AG09309 (cell line): ENCODE measurements around the gene FCMR.

ENCODE experiments used
- DNase-seq: peaks from one replicate; pipeline ENCODE4 v3.0.0-alpha.2; 2010; ENCODE audit warnings: low read depth
- H3K4me3 ChIP-seq: 2 replicates; pipeline ENCODE4 v1.5.1; 2011; ENCODE audit warnings: mild to moderate bottlenecking, low read depth, low read length, moderate library complexity; ENCODE audit not compliant: control insufficient read depth
- CTCF ChIP-seq: IDR thresholded peaks from 2 replicates; pipeline ENCODE4 v1.5.1; 2011; ENCODE audit warnings: mild to moderate bottlenecking, low read depth, low read length, inconsistent platforms; ENCODE audit not compliant: insufficient read depth, control insufficient read depth; ENCODE audit errors: missing control alignments

The FCMR gene

DNA sequence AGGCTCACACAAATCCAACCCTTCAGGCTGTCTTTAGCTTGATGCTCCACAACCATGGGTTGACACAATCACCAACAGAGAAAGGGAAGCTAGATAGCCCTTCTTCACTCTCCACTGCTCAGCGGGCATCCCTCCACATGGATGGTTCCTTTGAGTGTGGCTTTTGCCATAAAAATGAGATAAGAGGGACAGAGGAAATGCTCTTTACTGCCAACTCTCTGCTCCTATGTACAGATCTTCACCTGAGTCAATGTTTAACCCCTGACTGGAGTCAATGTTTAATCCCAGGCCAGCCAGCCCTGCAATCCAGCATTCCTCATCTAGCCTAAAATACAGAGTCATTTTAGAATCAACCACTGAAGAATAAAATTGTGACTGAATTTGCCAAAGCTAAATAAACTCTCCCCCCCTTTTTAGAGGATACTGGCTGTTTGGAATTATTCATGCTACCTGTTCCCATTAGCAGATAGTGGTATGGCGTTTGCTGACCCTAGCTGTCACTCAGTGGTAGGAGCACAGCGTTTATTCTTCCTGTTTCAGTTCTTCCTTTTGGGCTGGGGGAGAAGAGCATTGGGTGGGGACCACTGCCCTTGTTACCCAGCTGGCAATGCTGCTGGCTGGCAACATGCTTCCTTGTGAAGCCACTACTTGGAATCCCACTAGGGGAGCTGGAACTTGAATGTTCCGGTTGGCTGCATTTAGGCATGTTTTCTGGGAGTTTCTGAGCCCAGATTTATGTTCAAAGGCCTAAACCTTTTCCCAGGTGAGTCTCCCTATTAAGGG, 29.8 kb upstream of the FCMR start:
- no peak overlapping the region for H3K4me3 ChIP-seq
- DNase-seq: no peak
- TF ChIP-seq CTCF: no peak

DNA sequence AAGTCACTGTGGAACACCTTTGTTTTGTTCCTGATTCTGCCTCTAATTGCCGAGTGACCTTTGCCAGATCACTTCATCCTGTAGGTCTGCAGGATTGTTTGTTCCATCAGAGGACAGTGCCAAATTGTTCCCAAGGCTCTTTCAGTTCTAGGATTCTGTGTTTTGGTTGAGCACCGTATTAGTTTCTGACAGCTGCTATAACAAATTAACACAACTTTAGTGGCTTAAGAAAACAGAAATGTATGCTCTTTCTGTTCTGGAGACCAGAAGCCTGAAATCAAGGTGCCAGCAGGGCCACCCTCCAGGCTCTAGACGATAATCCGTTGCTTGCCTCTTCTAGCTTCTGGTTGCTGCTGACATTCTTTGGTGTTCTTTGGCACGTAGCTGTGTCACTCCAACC, 27.9 kb upstream of the FCMR start:
- TF ChIP-seq CTCF: no peak
- no peak overlapping the region for H3K4me3 ChIP-seq
- no peak for DNase-seq

- no peak overlapping the region for H3K4me3 ChIP-seq
- DNase-seq: no peak
- no peak for TF ChIP-seq CTCF
Observed at GRCh38 chr1:206949208-206949607, 27.5 kb upstream of the FCMR start.

- H3K4me3 ChIP-seq: no peak overlapping the region
- DNase-seq: no peak
- TF ChIP-seq CTCF: no peak
Observed at GRCh38 chr1:206947255-206947654, 25.5 kb upstream of the FCMR start.

DNA sequence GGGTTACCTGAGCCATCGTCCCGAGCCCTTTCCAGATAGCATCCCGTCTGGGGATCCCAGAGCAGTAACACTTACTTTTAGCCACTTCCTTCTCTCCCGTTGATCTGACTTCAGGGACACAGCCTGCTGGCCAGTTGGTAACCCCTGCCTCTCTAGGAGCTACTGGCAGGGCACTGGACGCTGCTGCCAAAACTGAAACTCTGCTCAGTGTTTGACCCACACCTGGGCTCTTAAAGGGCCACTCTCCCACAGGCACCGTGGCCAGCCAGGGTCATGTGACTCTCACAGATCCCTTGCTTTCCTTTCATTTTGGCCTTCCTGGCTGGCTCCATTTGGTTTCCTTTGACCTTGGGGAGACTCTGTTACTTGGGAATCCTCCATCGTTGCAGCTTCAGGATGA, 24.5 kb upstream of the FCMR start, which contains the start of gene PIGR:
PIGR (minus strand) TSS at position 206 of the 400 bp plus-strand sequence. CDS start 5,935 bp downstream, outside the sequence.
- no peak for TF ChIP-seq CTCF
- H3K4me3 ChIP-seq: no peak within 1 kb of the TSS
- DNase-seq: no peak

- no peak for TF ChIP-seq CTCF
- H3K4me3 ChIP-seq: no peak overlapping the region
- DNase-seq: no peak
Observed at GRCh38 chr1:206945779-206946178, 24.0 kb upstream of the FCMR start.
